GM23338 (cell line): ENCODE measurements around the gene DYNC2H1. TPM values are rescaled to one million over a fixed set of nuclear protein-coding genes. Genes with fewer than 3 reads are reported as not detected.

Experiments
- ATAC-seq: fragments of 200-7000 bp; cut with Tn5 transposase; 3 replicates; pipeline ENCODE4 v1.9.1; 2020
- DNase-seq: peaks from one replicate; pipeline ENCODE4 v3.0.0-alpha.2; 2015; ENCODE audit warnings: low spot score
- H2AFZ ChIP-seq: fragments of 200-600 bp; sonication (generic); 2 replicates; pipeline ENCODE4 v1.8.0; 2016; ENCODE audit warnings: antibody characterized with exemption, mild to moderate bottlenecking, moderate library complexity
- H3F3A ChIP-seq: fragments of 200-600 bp; sonication (generic); replicated peaks from 2 replicates; pipeline ENCODE4 v1.8.0; 2017; ENCODE audit warnings: antibody characterized with exemption, mixed run types, low read depth
- H3K27ac ChIP-seq: fragments of 200-600 bp; sonication (generic); 2 replicates; pipeline ENCODE4 v1.6.1; 2016; ENCODE audit warnings: low read depth
- H3K27me3 ChIP-seq: fragments of 200-600 bp; sonication (generic); 2 replicates; pipeline ENCODE4 v1.8.0; 2016; ENCODE audit warnings: mild to moderate bottlenecking, mixed run types, moderate library complexity; ENCODE audit not compliant: insufficient read depth
- H3K36me3 ChIP-seq: fragments of 200-600 bp; sonication (generic); 2 replicates; pipeline ENCODE4 v1.8.0; 2016; ENCODE audit warnings: mild to moderate bottlenecking; ENCODE audit not compliant: insufficient read depth
- H3K4me1 ChIP-seq: fragments of 200-600 bp; sonication (generic); 2 replicates; pipeline ENCODE4 v1.8.0; 2016; ENCODE audit warnings: mild to moderate bottlenecking, moderate library complexity; ENCODE audit not compliant: insufficient read depth
- H3K4me2 ChIP-seq: fragments of 200-600 bp; sonication (generic); 2 replicates; pipeline ENCODE4 v1.7.1; 2017; ENCODE audit warnings: mixed run types
- H3K4me3 ChIP-seq: fragments of 200-600 bp; sonication (generic); 2 replicates; pipeline ENCODE4 v1.6.1; 2016; ENCODE audit warnings: mixed run types
- H3K79me2 ChIP-seq: fragments of 200-600 bp; sonication (generic); replicated peaks from 2 replicates; pipeline ENCODE4 v1.8.0; 2017; ENCODE audit warnings: mild to moderate bottlenecking; ENCODE audit not compliant: insufficient read depth
- H3K9me2 ChIP-seq: fragments of 200-600 bp; sonication (generic); 2 replicates; pipeline ENCODE4 v1.8.0; 2017; ENCODE audit not compliant: insufficient read depth
- H4K20me1 ChIP-seq: fragments of 200-600 bp; sonication (generic); replicated peaks from 2 replicates; pipeline ENCODE4 v1.8.0; 2017; ENCODE audit warnings: mild to moderate bottlenecking; ENCODE audit not compliant: insufficient read depth
- H3K27ac Mint-ChIP-seq: 2 replicates; pipeline ENCODE4 v1.8.0; 2020; ENCODE audit warnings: inconsistent platforms, mild to moderate bottlenecking, moderate library complexity, mixed read lengths
- H3K27me3 Mint-ChIP-seq: 3 replicates; pipeline ENCODE4 v1.8.0; 2022; ENCODE audit warnings: low read depth, mild to moderate bottlenecking, moderate library complexity, mixed read lengths, inconsistent platforms; ENCODE audit not compliant: insufficient read depth, poor library complexity
- H3K36me3 Mint-ChIP-seq: 3 replicates; pipeline ENCODE4 v1.8.0; 2021; ENCODE audit warnings: low read depth, mild to moderate bottlenecking, inconsistent platforms, moderate library complexity, mixed read lengths
- H3K4me1 Mint-ChIP-seq: 3 replicates; pipeline ENCODE4 v1.8.0; 2020; ENCODE audit warnings: mild to moderate bottlenecking, inconsistent platforms, mixed read lengths
- H3K4me3 Mint-ChIP-seq: 3 replicates; pipeline ENCODE4 v1.8.0; 2021; ENCODE audit warnings: moderate library complexity, mild to moderate bottlenecking, inconsistent platforms, mixed read lengths
- H3K9me3 Mint-ChIP-seq: 3 replicates; pipeline ENCODE4 v1.8.0; 2020; ENCODE audit warnings: moderate library complexity, mild to moderate bottlenecking, inconsistent platforms, mixed read lengths
- CREB1 ChIP-seq: fragments of 250-450 bp; sonication (Bioruptor Pico); IDR thresholded peaks from 2 replicates; pipeline ENCODE4 v1.5.0; 2020; ENCODE audit warnings: low read depth, mild to moderate bottlenecking, moderate library complexity
- EZH2 ChIP-seq: fragments of 200-600 bp; sonication (generic); IDR thresholded peaks from one replicate; pipeline ENCODE4 v1.8.0; 2017; ENCODE audit warnings: antibody characterized with exemption, mild to moderate bottlenecking, low read depth; ENCODE audit not compliant: unreplicated experiment
- EZH2phosphoT487 ChIP-seq: fragments of 200-600 bp; sonication (generic); IDR thresholded peaks from one replicate; pipeline ENCODE4 v1.8.1; 2018; ENCODE audit warnings: antibody characterized with exemption; ENCODE audit not compliant: unreplicated experiment
- JUNB ChIP-seq: IDR thresholded peaks from one replicate; pipeline ENCODE4 v1.6.1; 2016; ENCODE audit warnings: antibody characterized with exemption; ENCODE audit not compliant: unreplicated experiment
- NANOG ChIP-seq: IDR thresholded peaks from 2 replicates; pipeline ENCODE4 v1.6.1; 2016; ENCODE audit warnings: antibody characterized with exemption, borderline replicate concordance
- POLR2AphosphoS5 ChIP-seq: IDR thresholded peaks from 2 replicates; pipeline ENCODE4 v1.6.1; 2016; ENCODE audit warnings: antibody characterized with exemption, low read depth
- STAT1 ChIP-seq: IDR thresholded peaks from one replicate; pipeline ENCODE4 v1.6.1; 2016; ENCODE audit warnings: antibody characterized with exemption; ENCODE audit not compliant: unreplicated experiment
- ZNF114 ChIP-seq: fragments of 250-450 bp; sonication (Bioruptor Pico); IDR thresholded peaks from 2 replicates; pipeline ENCODE4 v1.5.0; 2020; ENCODE audit warnings: mild to moderate bottlenecking, moderate library complexity
- ZNF331 ChIP-seq: fragments of 250-450 bp; sonication (Bioruptor Pico); IDR thresholded peaks from 2 replicates; pipeline ENCODE4 v1.5.0; 2020; ENCODE audit warnings: low read depth, mild to moderate bottlenecking, moderate library complexity
- polyA plus RNA-seq: library from polyadenylated mRNA; unstranded; fragments of >200 nt; fragmentation: Nextera tagmentation; extraction: Ambion mirVana; gene quantifications from 2 replicates; pipeline ENCODE4 v1.2.1, GENCODE V29; 2016
- total RNA-seq: library from RNA; depleted of rRNA; stranded (reverse); fragments of >200 nt; shearing (Covaris generic); gene quantifications from 2 replicates; pipeline ENCODE4 v1.2.3, GENCODE V29; 2014
- TF ChIP-seq, protein P1 (sequence below): IDR thresholded peaks from 2 replicates; pipeline ENCODE4 v1.6.1; 2016; ENCODE audit warnings: antibody characterized with exemption
- TF ChIP-seq, protein P2 (sequence below): IDR thresholded peaks from one replicate; pipeline ENCODE4 v1.6.1; 2018; ENCODE audit warnings: antibody characterized with exemption; ENCODE audit not compliant: unreplicated experiment
- TF ChIP-seq, protein P3 (sequence below), 2 experiments: fragments of 200-600 bp in 1 of 2; sonication (generic) in 1 of 2; conservative IDR thresholded peaks; 2 replicates each; pipeline versions ENCODE4 v1.5.1 to v1.6.1; 2016 to 2017; ENCODE audit warnings: antibody characterized with exemption in 2 of 2, low read depth in 2 of 2, mild to moderate bottlenecking in 2 of 2, moderate library complexity in 1 of 2
- TF ChIP-seq, protein P4 (sequence below): fragments of 250-450 bp; sonication (Bioruptor Pico); IDR thresholded peaks from 2 replicates; pipeline ENCODE4 v1.5.0; 2020; ENCODE audit warnings: mild to moderate bottlenecking, moderate library complexity

DYNC2H1 gene
- total and polyA plus RNA-seq, 2 experiments from 2014 or later: 19.3 to 22.5 TPM

DNA sequence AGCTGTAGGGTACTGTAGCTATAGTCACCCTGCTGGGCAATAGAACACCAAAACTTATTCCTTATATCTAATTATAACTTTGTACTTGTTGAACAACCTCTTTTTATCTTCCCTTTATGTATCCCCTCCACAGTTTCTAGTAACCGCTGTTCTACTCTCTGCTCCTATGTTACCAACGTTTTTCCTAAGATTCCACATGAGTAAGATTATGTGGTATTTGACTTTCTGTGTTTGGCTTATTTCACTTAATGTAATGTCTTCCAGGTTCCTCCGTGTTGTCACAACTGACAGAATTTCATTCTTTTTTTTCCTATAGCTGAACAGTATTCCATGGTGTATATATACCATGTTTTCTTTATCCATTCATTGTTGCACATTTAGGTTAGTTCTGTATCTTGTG, 258.4 kb downstream of the DYNC2H1 start:
- ATAC-seq (no peak), DNase-seq (no peak)
- H3K27me3 Mint-ChIP-seq: peaks cover 3% of the 10 kb centered on the region
- no peaks in the 10 kb centered on the region for H3K27me3 ChIP-seq
- no peak overlapping the region for H3K4me3 ChIP-seq
- no peaks in the 10 kb centered on the region for H3F3A ChIP-seq
- H3K9me3 Mint-ChIP-seq: no peaks in the 10 kb centered on the region; the same call in 2 of the 3 replicates
- no peak overlapping the region for H3K27ac ChIP-seq
- no peak overlapping the region for H3K4me2 ChIP-seq
- no peak overlapping the region for H2AFZ ChIP-seq
- no peaks in the 10 kb centered on the region for H3K79me2 ChIP-seq
- no peak overlapping the region for H3K27ac Mint-ChIP-seq
- H3K36me3 ChIP-seq: no peaks in the 10 kb centered on the region
- no peaks in the 10 kb centered on the region for H3K9me2 ChIP-seq
- no peak overlapping the region for H3K4me3 Mint-ChIP-seq
- TF ChIP-seq, protein P1, sequence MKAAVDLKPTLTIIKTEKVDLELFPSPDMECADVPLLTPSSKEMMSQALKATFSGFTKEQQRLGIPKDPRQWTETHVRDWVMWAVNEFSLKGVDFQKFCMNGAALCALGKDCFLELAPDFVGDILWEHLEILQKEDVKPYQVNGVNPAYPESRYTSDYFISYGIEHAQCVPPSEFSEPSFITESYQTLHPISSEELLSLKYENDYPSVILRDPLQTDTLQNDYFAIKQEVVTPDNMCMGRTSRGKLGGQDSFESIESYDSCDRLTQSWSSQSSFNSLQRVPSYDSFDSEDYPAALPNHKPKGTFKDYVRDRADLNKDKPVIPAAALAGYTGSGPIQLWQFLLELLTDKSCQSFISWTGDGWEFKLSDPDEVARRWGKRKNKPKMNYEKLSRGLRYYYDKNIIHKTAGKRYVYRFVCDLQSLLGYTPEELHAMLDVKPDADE: no peak
- TF ChIP-seq STAT1 (no peak), EZH2phosphoT487 (no peak), JUNB (no peak), ZNF114 (CRISPR knock-in tag) (no peak), POLR2AphosphoS5 (no peak), CREB1 (no peak), ZNF331 (CRISPR knock-in tag) (no peak), NANOG (no peak), EZH2 (no peak)
- TF ChIP-seq, protein P2, sequence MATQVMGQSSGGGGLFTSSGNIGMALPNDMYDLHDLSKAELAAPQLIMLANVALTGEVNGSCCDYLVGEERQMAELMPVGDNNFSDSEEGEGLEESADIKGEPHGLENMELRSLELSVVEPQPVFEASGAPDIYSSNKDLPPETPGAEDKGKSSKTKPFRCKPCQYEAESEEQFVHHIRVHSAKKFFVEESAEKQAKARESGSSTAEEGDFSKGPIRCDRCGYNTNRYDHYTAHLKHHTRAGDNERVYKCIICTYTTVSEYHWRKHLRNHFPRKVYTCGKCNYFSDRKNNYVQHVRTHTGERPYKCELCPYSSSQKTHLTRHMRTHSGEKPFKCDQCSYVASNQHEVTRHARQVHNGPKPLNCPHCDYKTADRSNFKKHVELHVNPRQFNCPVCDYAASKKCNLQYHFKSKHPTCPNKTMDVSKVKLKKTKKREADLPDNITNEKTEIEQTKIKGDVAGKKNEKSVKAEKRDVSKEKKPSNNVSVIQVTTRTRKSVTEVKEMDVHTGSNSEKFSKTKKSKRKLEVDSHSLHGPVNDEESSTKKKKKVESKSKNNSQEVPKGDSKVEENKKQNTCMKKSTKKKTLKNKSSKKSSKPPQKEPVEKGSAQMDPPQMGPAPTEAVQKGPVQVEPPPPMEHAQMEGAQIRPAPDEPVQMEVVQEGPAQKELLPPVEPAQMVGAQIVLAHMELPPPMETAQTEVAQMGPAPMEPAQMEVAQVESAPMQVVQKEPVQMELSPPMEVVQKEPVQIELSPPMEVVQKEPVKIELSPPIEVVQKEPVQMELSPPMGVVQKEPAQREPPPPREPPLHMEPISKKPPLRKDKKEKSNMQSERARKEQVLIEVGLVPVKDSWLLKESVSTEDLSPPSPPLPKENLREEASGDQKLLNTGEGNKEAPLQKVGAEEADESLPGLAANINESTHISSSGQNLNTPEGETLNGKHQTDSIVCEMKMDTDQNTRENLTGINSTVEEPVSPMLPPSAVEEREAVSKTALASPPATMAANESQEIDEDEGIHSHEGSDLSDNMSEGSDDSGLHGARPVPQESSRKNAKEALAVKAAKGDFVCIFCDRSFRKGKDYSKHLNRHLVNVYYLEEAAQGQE: no peak
- TF ChIP-seq, protein P3, sequence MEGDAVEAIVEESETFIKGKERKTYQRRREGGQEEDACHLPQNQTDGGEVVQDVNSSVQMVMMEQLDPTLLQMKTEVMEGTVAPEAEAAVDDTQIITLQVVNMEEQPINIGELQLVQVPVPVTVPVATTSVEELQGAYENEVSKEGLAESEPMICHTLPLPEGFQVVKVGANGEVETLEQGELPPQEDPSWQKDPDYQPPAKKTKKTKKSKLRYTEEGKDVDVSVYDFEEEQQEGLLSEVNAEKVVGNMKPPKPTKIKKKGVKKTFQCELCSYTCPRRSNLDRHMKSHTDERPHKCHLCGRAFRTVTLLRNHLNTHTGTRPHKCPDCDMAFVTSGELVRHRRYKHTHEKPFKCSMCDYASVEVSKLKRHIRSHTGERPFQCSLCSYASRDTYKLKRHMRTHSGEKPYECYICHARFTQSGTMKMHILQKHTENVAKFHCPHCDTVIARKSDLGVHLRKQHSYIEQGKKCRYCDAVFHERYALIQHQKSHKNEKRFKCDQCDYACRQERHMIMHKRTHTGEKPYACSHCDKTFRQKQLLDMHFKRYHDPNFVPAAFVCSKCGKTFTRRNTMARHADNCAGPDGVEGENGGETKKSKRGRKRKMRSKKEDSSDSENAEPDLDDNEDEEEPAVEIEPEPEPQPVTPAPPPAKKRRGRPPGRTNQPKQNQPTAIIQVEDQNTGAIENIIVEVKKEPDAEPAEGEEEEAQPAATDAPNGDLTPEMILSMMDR (conservative IDR thresholded peaks at IDR 0.05; ENCODE audit: low read depth in 2 of 2): no peak
- TF ChIP-seq, protein P4, sequence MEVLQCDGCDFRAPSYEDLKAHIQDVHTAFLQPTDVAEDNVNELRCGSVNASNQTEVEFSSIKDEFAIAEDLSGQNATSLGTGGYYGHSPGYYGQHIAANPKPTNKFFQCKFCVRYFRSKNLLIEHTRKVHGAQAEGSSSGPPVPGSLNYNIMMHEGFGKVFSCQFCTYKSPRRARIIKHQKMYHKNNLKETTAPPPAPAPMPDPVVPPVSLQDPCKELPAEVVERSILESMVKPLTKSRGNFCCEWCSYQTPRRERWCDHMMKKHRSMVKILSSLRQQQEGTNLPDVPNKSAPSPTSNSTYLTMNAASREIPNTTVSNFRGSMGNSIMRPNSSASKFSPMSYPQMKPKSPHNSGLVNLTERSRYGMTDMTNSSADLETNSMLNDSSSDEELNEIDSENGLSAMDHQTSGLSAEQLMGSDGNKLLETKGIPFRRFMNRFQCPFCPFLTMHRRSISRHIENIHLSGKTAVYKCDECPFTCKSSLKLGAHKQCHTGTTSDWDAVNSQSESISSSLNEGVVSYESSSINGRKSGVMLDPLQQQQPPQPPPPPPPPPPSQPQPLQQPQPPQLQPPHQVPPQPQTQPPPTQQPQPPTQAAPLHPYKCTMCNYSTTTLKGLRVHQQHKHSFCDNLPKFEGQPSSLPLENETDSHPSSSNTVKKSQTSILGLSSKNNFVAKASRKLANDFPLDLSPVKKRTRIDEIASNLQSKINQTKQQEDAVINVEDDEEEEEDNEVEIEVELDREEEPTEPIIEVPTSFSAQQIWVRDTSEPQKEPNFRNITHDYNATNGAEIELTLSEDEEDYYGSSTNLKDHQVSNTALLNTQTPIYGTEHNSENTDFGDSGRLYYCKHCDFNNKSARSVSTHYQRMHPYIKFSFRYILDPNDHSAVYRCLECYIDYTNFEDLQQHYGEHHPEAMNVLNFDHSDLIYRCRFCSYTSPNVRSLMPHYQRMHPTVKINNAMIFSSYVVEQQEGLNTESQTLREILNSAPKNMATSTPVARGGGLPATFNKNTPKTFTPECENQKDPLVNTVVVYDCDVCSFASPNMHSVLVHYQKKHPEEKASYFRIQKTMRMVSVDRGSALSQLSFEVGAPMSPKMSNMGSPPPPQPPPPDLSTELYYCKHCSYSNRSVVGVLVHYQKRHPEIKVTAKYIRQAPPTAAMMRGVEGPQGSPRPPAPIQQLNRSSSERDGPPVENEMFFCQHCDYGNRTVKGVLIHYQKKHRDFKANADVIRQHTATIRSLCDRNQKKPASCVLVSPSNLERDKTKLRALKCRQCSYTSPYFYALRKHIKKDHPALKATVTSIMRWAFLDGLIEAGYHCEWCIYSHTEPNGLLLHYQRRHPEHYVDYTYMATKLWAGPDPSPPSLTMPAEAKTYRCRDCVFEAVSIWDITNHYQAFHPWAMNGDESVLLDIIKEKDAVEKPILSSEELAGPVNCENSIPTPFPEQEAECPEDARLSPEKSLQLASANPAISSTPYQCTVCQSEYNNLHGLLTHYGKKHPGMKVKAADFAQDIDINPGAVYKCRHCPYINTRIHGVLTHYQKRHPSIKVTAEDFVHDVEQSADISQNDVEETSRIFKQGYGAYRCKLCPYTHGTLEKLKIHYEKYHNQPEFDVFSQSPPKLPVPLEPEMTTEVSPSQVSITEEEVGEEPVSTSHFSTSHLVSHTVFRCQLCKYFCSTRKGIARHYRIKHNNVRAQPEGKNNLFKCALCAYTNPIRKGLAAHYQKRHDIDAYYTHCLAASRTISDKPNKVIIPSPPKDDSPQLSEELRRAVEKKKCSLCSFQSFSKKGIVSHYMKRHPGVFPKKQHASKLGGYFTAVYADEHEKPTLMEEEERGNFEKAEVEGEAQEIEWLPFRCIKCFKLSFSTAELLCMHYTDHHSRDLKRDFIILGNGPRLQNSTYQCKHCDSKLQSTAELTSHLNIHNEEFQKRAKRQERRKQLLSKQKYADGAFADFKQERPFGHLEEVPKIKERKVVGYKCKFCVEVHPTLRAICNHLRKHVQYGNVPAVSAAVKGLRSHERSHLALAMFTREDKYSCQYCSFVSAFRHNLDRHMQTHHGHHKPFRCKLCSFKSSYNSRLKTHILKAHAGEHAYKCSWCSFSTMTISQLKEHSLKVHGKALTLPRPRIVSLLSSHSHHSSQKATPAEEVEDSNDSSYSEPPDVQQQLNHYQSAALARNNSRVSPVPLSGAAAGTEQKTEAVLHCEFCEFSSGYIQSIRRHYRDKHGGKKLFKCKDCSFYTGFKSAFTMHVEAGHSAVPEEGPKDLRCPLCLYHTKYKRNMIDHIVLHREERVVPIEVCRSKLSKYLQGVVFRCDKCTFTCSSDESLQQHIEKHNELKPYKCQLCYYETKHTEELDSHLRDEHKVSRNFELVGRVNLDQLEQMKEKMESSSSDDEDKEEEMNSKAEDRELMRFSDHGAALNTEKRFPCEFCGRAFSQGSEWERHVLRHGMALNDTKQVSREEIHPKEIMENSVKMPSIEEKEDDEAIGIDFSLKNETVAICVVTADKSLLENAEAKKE: no peak
- H3K36me3 Mint-ChIP-seq: peaks cover 3% of the 10 kb centered on the region; the same call in 1 of the 3 replicates
- H3K4me1 Mint-ChIP-seq: no peaks in the 10 kb centered on the region
- H3K4me1 ChIP-seq: no peaks in the 10 kb centered on the region
- H4K20me1 ChIP-seq: no peaks in the 10 kb centered on the region
